Measurements from ENCODE around the gene RIPOR3.
"Not testable (repeated sequence)": the region's sequence is repeated elsewhere in the genome, so short reads cannot be mapped to it uniquely, and the experiment has no call there.

Gene RIPOR3

GRCh38 chr20:50717312-50717711 is 26.0 kb upstream of the RIPOR3 start:
- H3K36me3 ChIP-seq = no peaks in the 10 kb centered on the region
- no peaks in the 10 kb centered on the region for H3K27me3 ChIP-seq
- no peak for TF ChIP-seq CTCF (IDR thresholded peaks at IDR 0.05)
- H3K4me3 ChIP-seq (ENCODE audit: low read depth in 1 of 2, low read length in 1 of 2) = no peak overlapping the region
- H3K27ac ChIP-seq = no peak overlapping the region
- peaks cover 17% of the 10 kb centered on the region in 2 experiments for H3K4me1 ChIP-seq (ENCODE audit: control insufficient read depth in 1 of 2, insufficient read depth in 1 of 2, low read depth in 1 of 2, low read length in 1 of 2)
- H3K9me3 ChIP-seq = no peaks in the 10 kb centered on the region

- no peak for TF ChIP-seq CTCF (IDR thresholded peaks at IDR 0.05)
- H3K27ac ChIP-seq = no peak overlapping the region
- peaks cover 17% of the 10 kb centered on the region in 2 experiments for H3K4me1 ChIP-seq (ENCODE audit: control insufficient read depth in 1 of 2, insufficient read depth in 1 of 2, low read depth in 1 of 2, low read length in 1 of 2)
- H3K4me3 ChIP-seq (ENCODE audit: low read depth in 1 of 2, low read length in 1 of 2) = no peak overlapping the region
- no peaks in the 10 kb centered on the region for H3K27me3 ChIP-seq
- H3K36me3 ChIP-seq = no peaks in the 10 kb centered on the region
- no peaks in the 10 kb centered on the region for H3K9me3 ChIP-seq
Observed at GRCh38 chr20:50716518-50716917, 25.2 kb upstream of the RIPOR3 start.

GRCh38 chr20:50715694-50716093 is 24.4 kb upstream of the RIPOR3 start:
- Histone ChIP-seq H3K9me3 (no peaks in the 10 kb centered on the region), H3K27ac (no peak overlapping the region), H3K4me1 (ENCODE audit: control insufficient read depth in 1 of 2, insufficient read depth in 1 of 2, low read depth in 1 of 2, low read length in 1 of 2) (peaks cover 23% of the 10 kb centered on the region in 2 experiments), H3K4me3 (ENCODE audit: low read depth in 1 of 2, low read length in 1 of 2) (no peak overlapping the region), H3K36me3 (no peaks in the 10 kb centered on the region), H3K27me3 (no peaks in the 10 kb centered on the region)
- no peak for TF ChIP-seq CTCF (IDR thresholded peaks at IDR 0.05)

- H3K4me3 ChIP-seq (ENCODE audit: low read depth in 1 of 2, low read length in 1 of 2); H3K9me3 ChIP-seq; H3K27me3 ChIP-seq; H3K27ac ChIP-seq; H3K36me3 ChIP-seq: not testable (repeated sequence)
- peaks cover 35 to 36% of the 10 kb centered on the region in 2 experiments for H3K4me1 ChIP-seq (ENCODE audit: control insufficient read depth in 1 of 2, insufficient read depth in 1 of 2, low read depth in 1 of 2, low read length in 1 of 2)
Observed at GRCh38 chr20:50714426-50714825, 23.1 kb upstream of the RIPOR3 start.

GRCh38 chr20:50713657-50714101 is 22.3 kb upstream of the RIPOR3 start:
- Histone ChIP-seq H3K27me3 (no peaks in the 10 kb centered on the region), H3K4me3 (ENCODE audit: low read depth in 1 of 2, low read length in 1 of 2) (no peak overlapping the region), H3K36me3 (no peaks in the 10 kb centered on the region), H3K4me1 (ENCODE audit: control insufficient read depth in 1 of 2, insufficient read depth in 1 of 2, low read depth in 1 of 2, low read length in 1 of 2) (peaks cover 39 to 43% of the 10 kb centered on the region in 2 experiments), H3K27ac (no peak overlapping the region), H3K9me3 (no peaks in the 10 kb centered on the region)
- TF ChIP-seq CTCF (IDR thresholded peaks at IDR 0.05) = no peak

- H3K36me3 ChIP-seq = no peaks in the 10 kb centered on the region
- H3K4me1 ChIP-seq (ENCODE audit: control insufficient read depth in 1 of 2, insufficient read depth in 1 of 2, low read depth in 1 of 2, low read length in 1 of 2) = peaks cover 39 to 47% of the 10 kb centered on the region in 2 experiments
- H3K4me3 ChIP-seq (ENCODE audit: low read depth in 1 of 2, low read length in 1 of 2) = no peak overlapping the region
- no peak for TF ChIP-seq CTCF (IDR thresholded peaks at IDR 0.05)
- no peak overlapping the region for H3K27ac ChIP-seq
- H3K9me3 ChIP-seq = no peaks in the 10 kb centered on the region
- no peaks in the 10 kb centered on the region for H3K27me3 ChIP-seq
Observed at GRCh38 chr20:50712771-50713656, 21.7 kb upstream of the RIPOR3 start.
